GM21526 (cell line): Measurements from ENCODE around the gene KIAA0825.
"Not testable (repeated sequence)": the region's sequence is repeated elsewhere in the genome, so short reads cannot be mapped to it uniquely, and the experiment has no call there.

Experiments
- ATAC-seq: cut with Tn5 transposase; IDR thresholded peaks from one replicate; pipeline ENCODE4 v1.9.1; 2021; ENCODE audit warnings: moderate library complexity; ENCODE audit not compliant: unreplicated experiment, low FRiP score

The KIAA0825 gene

GRCh38 chr5:94199566-94199965, 418.8 kb downstream of the KIAA0825 start:
- no peak for ATAC-seq

- no peak for ATAC-seq
Measured at GRCh38 chr5:94197970-94198369, 420.4 kb downstream of the KIAA0825 start.

- no peak for ATAC-seq
Measured at GRCh38 chr5:94196953-94197352, 421.5 kb downstream of the KIAA0825 start.

GRCh38 chr5:94192658-94193391, 425.6 kb downstream of the KIAA0825 start:
- no peak for ATAC-seq

- ATAC-seq: no peak
Measured at GRCh38 chr5:94191604-94192003, 426.8 kb downstream of the KIAA0825 start.

GRCh38 chr5:94188725-94189124, 429.7 kb downstream of the KIAA0825 start:
- no peak for ATAC-seq

- no peak for ATAC-seq
Measured at GRCh38 chr5:94184870-94185269, 433.5 kb downstream of the KIAA0825 start.

GRCh38 chr5:94181895-94182294, 436.5 kb downstream of the KIAA0825 start:
- no peak for ATAC-seq

- ATAC-seq: no peak
Measured at GRCh38 chr5:94180761-94181160, 437.6 kb downstream of the KIAA0825 start.

- ATAC-seq: no peak
Measured at GRCh38 chr5:94175912-94176311, 442.5 kb downstream of the KIAA0825 start.

GRCh38 chr5:94174748-94175411, 443.5 kb downstream of the KIAA0825 start:
- no peak for ATAC-seq

GRCh38 chr5:94173100-94173499, 445.3 kb downstream of the KIAA0825 start:
- no peak for ATAC-seq

GRCh38 chr5:94171070-94171469, 447.3 kb downstream of the KIAA0825 start:
- ATAC-seq: not testable (repeated sequence)

GRCh38 chr5:94170158-94170557, 448.2 kb downstream of the KIAA0825 start:
- peak; percentile 71 for ATAC-seq

GRCh38 chr5:94168151-94168550, 450.3 kb downstream of the KIAA0825 start:
- ATAC-seq: no peak

GRCh38 chr5:94161801-94162200, 456.6 kb downstream of the KIAA0825 start:
- no peak for ATAC-seq

- ATAC-seq: no peak
Measured at GRCh38 chr5:94159144-94159543, 459.3 kb downstream of the KIAA0825 start.

- no peak for ATAC-seq
Measured at GRCh38 chr5:94157704-94158539, 460.5 kb downstream of the KIAA0825 start.

GRCh38 chr5:94154672-94155071, 463.7 kb downstream of the KIAA0825 start:
- no peak for ATAC-seq

- no peak for ATAC-seq
Measured at GRCh38 chr5:94153736-94154450, 464.5 kb downstream of the KIAA0825 start.

GRCh38 chr5:94143621-94144020, 474.8 kb downstream of the KIAA0825 start:
- ATAC-seq: not testable (repeated sequence)
